CD4-positive, alpha-beta T cell treated with Interferon alpha-2 for 1 hour (primary cell): ENCODE data around the gene SEC14L1.
"Not testable (repeated sequence)": the region's sequence is repeated elsewhere in the genome, so short reads cannot be mapped to it uniquely, and the experiment has no call there.

Source experiments
- DNase-seq, 2 donors: peaks; one replicate each; pipeline ENCODE4 v3.0.0-alpha.2; 2020 to 2022

The SEC14L1 gene

DNA sequence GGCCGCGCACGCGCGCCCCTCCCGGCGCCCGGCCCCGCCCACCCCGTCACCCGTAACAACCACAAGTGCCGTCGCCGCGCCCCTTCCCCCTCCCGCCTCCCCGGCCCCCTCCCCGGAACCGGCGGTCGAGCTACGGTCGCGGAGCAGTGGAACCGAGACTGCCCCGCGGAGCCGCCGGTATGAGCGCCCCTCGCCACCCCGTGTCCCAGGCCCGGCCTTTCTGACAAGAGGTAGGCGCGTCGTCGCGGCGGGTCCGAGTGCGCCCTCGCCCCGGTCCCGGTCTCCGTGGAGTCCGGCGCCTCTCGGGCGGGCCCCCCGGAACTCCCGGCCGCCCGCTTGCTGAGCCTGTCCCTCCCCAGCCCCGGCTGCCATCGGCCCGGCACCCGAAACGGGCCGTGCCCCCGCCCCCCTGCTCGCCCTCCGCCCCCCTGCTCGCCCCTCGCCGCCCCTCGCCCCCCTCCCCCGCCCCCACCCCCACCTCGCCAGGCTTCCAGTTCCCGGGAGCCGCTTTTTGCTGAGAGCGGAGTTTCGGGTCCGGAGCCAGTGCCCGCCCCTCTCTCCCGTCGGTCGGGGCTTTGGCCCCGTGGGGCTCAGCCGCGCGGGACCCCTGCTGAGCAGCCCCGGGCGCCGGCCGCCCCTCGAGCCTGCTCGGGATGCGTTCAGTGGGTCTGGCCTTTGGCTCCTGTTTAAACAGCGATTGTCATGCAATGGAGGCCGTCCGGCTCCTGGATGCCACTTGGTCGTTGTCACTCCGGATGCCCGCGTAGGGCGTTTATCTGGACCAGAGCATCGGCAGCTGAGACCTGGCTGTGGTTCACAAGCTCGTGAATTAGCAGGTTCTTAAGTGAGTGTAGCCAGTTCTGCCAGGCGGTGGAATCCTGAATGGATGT lies at the start of gene SEC14L1:
Gene SEC14L1, plus strand, starts transcription at position 92 of the 890 bp plus-strand sequence. CDS start 2,628 bp downstream, outside the sequence.
- peak; percentile 29 to 35 for DNase-seq

DNA sequence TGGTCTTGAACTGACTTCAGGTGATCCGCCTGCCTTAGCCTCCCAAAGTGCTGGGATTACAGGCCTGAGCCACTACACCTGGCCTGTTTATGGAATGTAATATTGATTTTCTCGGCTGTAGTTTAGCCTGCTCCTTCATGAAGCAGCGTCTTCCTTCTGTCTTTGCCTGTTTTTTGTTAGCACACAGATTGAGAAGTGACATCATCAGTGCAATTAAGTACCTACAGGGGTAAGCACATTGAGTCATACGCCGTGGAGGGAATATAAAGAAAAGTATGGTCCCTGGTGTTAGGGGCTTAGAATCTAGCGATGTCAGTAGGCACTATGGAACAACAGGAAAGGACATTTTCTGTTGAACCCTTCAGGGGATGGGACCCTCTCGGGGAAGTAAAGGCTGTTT lies 48.7 kb upstream of the SEC14L1 start:
- DNase-seq: no peak

DNA sequence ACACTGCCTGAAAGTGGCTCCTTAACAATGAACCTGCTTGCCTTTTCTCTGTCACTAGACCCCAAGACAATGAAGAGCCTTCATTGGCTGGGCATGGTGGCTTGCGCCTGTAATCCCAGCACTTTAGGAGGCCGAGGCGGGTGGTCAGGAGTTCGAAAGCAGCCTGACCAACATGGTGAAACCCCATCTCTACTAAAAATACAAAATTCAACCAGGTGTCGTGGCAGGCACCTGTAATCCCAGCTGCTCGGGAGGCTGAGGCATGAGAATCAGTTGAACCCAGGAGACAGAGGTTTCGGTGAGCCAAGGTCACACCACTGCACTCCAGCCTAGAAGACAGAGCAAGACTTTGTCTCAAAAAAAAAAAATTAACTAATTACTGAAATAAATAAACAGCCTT lies 45.3 kb upstream of the SEC14L1 start:
- no peak for DNase-seq

DNA sequence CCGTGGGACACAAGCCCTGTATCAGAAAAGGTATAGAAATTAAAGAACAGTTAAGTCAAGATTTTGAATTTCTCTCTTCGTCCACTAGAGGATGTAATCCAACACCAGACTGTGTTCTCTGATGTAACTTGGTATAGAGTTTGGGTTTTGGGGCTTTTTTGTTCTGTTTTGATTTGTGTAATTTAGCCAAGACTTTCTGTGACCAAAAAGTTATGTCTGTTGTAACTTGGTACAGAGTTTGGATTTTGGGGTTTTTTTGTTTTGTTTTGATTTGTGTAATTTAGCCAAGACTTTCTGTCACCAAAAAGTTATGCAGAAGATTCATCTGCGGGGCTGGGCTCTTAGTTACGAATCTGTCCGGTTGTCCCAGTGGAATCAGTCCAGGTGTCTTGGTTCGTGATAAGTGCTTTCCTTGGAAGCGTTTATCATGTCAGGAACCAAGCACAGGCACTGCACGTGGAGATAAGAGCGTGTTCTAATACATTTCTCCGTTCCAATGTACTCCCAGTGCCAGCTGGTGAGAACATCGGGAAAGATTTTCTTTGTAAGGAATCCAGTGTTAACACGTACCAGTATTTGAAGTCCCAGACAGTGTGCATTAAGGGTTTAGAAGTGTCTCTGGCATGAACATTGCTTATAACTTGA lies 44.1 kb upstream of the SEC14L1 start:
- DNase-seq: peak in 1 of 2 donors; percentile 42

DNA sequence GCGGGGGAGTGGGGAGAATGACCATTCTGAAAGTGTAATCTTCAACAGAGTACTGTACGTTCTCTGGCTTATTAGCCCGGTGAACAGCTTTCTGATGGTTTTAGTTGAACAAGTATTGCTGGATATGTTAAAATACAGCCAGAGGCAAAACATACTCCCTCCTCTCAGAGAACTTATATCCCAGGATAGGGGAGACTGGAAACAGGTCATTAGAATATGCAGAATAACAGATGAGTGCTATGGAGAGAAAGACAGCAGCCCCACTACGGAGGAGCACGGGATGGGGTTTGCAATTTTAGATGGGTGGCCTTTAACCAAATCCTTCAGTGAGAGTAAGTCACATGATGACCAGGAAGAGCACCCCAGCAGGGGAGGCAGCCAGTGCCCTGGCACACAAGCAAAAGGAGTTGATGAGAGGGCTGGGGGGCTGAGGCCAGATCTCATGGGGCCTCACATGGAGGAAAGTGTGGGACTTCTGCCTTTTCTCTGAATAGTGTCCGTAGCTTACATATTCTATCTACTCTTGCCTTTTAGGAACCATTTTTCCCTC lies 43.1 kb upstream of the SEC14L1 start:
- DNase-seq: peak in 1 of 2 donors; percentile 23

DNA sequence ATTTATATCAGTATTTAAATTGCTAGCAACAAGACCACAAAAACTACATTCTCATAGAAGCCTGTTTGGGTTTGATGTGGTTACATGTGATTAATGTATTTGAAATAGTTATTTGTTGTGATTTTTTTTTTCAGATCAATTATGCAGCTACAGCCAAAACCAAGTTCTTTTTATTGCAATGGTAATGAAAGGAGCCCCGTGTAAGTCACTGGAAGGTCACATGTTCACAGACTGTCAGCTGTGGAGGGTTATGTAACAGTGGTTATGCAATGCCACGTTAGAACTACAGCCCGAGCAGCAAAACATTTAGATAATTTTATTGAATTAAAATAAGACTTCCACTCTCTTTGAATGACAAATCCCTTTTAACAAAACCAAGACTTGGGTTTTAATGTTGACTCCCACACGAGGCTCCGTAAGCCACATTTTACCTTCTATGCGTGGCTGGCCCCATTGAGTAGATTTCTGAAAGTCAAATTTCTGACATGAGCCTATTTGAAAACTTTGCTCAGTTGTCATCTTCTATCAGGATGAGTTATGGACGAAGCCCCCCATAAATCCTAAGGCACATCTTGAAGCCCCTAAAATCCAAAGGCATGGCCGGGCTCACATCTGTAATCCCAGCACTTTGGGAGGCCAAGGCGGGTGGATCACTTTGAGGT lies 41.8 kb upstream of the SEC14L1 start:
- peak; percentile 53 to 64 for DNase-seq

DNA sequence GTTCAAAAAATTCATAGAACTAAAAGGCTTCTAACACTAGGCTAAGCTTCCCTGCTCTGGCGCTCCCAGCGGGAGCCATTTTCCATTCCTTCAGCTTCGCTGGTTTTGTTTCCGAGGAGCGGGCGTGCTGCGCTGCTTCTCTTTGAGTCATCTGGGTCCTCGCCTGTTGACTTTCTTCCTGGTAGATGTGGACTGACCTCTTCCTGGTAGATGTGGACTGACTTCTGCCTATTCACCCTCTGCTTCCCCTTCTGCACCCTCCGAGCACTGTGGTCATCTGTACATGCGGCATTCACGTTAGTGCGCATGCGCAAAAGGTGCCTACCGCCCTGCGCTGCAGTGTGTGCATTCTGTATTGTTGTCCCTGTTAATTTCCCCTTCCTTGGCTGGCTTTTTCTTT lies 40.8 kb upstream of the SEC14L1 start:
- DNase-seq: peak; percentile 33 to 82

DNA sequence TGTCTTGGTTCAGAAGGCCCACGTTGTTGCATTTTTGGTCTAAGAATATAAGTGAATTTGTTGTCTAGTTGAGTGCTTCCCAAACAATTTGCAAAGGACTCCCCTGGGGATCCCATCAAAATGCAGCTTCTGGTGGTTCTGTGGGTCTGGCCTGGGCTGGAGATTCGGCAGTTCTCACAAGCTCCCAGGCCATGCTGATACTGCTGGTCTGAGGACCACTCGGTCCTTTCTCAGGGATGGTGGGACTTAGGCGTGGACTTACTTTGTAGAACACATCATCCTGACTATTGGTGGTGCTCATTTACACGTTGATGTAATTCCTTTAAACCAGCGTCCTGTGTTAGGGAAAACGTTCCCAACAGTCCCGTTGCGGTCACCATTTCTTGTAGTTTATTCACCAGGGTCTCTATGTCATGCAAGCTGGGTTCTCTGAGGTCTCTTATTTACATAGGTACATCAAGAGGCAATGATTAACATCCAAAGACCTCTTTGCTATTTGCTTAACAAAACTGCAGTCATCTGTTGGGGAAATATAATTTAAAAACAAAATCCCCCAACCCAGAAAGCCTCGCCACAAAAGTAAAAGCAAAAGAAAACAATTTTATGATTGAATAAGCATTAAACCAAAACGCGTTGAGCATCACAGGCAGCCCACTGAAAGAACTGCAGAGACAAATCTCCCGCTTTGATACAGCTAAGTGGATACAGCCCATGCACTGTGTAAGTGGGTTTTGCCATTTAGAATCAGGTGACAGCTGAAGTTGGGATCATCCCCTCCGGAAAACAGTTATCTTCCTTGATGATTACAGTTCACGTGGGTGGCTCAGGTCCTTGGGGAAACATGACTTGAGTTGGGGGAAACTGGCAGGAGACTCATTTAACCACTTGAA lies 39.0 kb upstream of the SEC14L1 start:
- no peak for DNase-seq

DNA sequence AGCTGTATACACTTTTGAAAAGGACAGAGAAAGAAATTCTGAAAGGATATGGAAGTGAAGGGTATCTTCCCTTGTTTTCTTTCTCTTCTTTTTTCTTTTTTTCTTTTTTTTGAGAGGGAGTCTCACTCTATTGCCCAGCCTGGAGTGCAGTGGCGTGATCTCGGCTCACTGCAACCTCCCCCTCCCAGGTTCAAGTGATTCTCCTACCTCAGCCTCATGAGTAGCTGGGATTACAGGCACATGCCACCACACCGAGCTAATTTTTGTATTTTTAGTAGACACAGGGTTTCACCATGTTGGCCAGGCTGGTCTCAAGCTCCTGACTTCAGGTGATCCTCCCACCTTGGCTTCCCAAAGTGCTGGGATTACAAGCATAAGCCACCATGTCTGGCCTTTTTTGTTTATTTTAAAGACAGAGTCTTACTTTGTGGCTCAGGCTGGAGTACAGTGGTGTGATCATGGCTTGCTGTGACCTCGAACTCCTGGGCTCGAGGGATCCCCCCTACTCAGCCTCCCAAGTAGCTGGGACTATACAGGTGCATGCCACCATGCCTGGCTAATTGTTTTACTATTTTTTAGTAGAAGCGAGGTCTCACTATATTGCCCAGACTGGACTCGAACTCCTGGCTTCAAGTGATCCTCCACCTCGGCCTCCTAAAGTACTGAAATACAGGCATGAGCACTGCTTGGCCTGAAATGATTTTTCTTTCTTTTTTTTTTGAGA lies 38.2 kb upstream of the SEC14L1 start:
- not testable (repeated sequence) for DNase-seq

DNA sequence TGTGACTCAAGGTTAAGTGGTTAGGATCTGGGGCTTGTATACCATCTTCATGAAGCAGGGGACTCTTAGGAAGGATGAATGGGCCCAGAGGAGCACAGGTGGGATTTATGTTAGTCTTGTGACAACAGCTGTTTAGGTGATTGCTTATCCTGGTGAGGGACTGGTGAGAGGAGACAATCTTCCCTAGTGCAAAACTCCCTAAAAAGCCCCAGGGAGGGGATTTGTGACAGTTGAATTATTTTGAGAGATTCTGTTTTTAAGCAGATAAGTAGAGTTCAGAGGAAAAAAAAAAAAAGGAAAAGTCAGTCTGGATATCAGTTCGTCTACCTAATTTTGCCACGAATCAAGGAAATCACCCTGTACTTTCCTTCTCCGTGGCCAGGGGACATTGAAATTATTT lies 35.1 kb upstream of the SEC14L1 start:
- DNase-seq: no peak

DNA sequence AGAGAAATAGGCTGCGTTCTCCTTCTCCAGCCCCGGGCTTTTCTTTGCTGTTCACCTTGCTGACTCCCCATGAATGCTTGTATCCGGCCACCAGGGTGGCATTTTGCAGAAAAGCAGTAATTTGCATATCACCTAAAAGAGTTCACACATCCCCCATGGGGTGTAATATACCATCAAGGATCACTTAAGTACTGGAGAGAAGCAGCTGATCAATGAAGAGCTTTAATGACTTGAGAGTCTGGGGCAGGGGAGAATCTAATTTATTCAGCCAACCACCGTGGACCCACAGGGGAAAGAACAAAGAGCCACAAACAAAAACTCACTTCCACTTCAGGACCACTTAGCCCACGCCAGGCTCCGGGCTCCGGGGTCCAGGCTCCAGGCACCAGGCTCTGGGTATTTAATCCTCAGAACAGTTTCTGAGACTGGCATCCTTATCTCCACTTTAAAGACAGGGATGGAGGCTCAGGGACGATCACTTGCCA lies 33.9 kb upstream of the SEC14L1 start:
- peak in 1 of 2 donors; percentile 33 for DNase-seq

DNA sequence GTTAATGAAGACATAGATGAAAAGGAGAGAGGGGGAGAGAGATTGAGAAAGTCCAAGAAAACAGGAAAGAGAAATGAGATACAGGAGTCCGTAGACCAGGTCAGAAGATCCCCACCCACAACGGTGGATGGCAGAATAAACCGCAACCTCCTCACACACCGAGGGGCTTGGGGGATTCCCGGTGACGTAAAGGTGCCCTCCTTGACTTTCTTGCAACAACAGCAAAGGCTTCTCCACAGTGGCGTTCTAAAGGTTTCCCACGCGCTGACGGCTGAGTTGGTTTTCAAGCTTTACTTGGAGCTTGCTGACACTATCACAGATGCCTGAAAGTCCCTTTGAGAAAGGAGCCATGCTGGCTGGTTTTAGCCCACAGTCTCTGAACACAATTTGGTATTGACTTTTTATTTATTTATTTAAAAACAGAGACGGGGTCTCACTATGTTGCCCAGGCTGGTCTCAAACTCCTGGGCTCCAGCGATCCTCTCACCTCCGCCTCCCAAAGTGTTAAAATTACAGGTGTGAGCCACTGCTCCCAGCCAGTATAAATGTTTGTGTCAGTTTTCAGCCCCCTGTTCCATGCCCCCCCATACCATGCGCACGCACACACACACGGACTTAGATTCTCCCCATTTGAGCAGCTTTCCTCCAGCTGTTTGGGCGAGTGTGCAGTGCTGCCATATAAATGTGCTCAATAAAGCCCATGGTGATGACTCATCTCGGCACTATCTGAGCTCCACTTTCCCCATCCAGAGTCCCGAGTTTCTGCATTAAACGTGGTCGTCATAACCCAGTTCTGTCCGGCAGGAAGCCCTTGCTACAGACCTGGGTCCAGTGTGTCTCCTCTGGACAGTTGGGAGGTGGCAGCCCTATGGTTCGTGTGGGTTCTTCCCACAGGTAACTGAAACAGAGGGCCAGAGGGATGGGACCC lies 33.0 kb upstream of the SEC14L1 start:
- peak; percentile 62 to 65 for DNase-seq

DNA sequence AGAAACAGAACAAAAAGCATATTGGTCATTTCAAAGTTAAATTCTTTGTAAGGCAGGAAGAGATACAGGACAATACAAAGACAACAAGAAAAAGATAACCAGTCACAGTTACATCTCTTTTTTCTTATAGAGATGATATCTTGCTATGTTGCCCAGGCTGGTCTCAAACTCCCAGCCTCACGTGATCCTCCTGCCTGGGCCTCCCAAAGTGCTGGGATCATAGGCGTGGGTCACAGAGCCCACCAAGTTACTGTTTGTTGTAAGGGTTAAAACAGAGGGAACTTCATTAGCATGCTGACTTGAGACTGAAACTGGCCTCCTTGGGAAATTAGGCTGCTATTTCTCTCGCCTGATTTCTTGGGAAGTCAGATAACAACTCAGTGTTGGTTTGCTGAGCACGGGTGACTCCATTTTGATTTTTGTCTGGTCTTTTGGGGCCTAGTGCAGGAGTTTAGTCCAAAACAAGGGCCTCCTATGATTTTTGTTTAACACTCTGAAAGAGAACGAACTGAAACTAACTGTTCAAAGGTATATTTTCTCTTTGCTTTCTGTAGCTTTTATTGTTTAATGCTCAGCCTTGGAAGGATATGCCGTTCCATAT lies 31.5 kb upstream of the SEC14L1 start:
- no peak for DNase-seq

DNA sequence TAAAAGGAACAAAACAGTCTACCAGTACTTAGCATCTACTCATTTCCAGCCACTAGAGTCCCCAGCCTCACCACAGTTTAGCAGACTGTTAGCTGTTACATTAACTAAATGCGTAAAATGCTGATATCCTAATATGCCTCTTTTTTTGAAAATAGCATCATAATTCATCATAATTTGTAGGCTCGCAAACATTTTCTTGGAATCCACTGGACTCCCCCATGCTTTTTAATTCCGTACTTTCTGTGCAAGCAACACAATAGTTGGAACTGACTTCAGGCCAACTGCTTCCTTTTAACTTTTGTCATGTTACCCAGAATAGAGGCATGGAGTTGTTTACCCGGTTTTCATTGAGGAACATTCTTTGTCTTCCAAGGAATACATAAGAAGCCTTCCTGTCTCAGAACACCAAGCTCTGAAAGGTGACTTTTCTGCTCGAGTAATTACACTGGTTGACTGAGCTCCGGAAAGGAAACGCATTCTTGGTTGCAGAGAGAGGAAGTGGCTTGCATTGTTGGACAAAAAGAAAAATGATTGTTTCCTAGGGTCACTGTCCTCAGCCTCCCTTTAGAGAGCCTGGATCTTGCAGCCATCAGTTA lies 30.9 kb upstream of the SEC14L1 start:
- no peak for DNase-seq

DNA sequence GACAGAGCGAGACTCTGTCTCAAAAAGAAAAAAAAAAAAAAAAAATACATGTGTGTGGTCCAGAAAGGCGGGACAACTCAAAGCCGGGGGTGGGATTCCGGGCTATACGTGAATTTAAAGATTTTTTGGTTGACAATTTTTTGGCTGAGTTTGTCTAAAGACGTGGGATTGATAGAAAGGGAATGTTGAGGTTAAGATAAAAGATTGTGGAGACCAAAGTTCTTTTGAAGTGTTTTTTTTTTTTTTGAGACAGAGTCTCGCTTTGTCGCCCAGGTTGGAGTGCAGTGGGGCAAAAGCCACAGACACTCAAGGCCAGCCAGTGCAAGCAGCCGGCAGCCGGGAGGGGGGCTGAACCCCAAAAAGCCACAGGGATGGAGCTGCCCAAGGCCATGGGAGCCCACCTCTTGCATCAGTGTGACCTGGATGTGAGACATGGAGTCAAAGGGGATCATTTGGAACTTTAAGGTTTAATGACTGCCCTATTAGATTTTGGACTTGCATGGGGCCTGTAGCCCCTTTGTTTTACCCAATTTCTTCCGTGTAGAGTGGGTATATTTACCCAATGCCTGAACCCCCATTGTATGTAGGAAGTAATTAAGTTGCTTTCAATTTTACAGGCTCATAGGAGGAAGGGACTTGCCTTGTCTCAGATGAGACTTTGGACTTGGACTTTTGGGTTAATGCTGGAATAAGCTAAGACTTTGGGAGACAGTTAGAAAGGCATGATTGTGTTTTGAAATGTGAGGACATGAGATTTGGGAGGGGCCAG lies 29.4 kb upstream of the SEC14L1 start:
- not testable (repeated sequence) for DNase-seq

DNA sequence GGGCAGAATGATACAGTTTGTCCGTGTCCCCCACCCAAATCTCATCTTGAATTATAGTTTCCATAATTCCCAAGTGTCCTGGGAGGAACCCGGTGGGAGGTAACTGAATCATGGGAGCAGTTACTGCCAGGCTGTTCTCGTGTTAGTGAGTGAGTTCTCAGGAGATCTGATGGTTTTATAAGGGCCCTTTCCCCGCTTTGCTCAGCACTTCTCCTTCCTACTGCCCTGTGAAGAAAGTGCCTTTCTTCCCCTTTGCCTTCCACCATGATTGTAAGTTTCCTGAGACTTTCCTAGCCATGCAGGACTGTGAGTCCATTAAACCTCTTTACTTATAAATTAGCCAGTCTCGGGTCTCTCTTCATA lies 28.9 kb upstream of the SEC14L1 start:
- no peak for DNase-seq

DNA sequence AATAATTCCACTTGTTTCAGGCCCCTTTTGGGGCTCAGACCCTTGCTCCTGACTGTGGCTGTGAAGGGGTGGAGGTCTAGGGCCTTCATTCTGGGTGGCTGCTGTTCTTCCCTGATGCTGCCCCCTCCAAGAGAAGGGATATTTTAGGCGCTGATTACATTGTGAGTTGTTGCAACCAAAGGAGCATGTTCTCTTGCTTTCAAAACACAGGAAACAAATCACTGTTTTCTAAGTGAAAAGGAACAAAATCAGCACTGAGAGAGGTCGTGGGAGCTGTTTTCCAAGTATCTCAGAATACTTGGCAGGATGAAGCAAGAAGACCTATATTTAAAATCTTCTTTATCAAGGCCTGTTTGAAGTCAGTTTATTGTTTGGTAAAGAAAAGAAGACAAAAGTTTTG lies 25.3 kb upstream of the SEC14L1 start:
- DNase-seq: no peak

DNA sequence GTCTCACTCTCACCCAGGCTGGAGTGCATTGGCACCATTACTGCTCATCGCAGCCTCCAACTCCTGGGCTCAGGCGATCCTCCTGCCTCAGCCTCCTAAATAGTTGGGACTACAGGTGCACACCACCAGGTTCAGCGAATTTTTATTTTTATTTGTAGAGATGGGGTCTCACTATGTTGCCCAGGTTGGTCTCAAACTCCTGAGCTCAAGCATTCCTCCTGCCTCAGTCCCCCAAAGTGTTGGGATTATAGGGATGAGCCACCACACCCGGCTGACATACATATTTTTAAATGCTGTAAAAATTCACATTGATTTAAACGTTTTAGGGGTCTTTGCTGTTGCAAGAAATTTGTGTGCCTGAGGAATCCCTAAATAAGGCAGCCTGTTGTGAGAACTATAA lies 24.8 kb upstream of the SEC14L1 start:
- DNase-seq: no peak
